Erythroblast (primary cell): ENCODE measurements around the gene NNT.

Source experiments
- GATA1 ChIP-seq: IDR thresholded peaks from 2 replicates; pipeline ENCODE4 v1.6.1; 2011; ENCODE audit warnings: low read depth, mild to moderate bottlenecking, control low read depth, low read length, moderate library complexity
- POLR2A ChIP-seq: IDR thresholded peaks from 2 replicates; pipeline ENCODE4 v1.6.1; 2011; ENCODE audit warnings: mild to moderate bottlenecking, low read length

- no peak for TF ChIP-seq POLR2A
- no peak for TF ChIP-seq GATA1
These were observed 55.5 kb downstream of the NNT start for GRCh38 chr5:43658509-43658908.
